ENCODE data around the gene FGF13. TPM values are rescaled to one million over a fixed set of nuclear protein-coding genes. Genes with fewer than 3 reads are reported as not detected.

FGF13 gene
- total and polyA plus RNA-seq, 2 donors from 2014 or later: 9.2 to 16.6 TPM

DNA sequence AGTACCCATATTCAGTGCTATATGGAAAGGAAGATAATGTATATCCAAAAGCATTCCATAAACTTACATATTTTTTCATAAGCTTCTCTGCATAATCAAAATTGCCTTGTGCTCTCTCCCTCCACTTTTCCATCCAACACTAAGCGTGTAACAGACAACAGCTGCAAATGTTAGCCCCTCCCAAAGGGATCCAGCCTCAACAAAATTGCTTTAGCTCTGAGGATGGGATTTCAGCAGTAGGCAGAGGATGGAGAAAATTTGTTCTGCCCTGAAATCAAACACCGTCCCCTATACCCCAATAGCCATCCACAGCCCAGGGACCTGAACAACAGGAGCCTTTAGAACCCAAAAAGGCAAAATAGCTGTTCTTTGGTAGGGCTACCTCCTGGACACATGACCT, 28.8 kb upstream of the FGF13 start:
- H3K4me1 ChIP-seq (ENCODE audit: control insufficient read depth in 2 of 3, insufficient read depth in 2 of 3, low read depth in 1 of 3, low read length in 3 of 3): no peaks in the 10 kb centered on the region
- no peak for DNase-seq
- intact Hi-C loops (cut with DNase I): no loop called here
- no peaks in the 10 kb centered on the region for H3K36me3 ChIP-seq (ENCODE audit: control insufficient read depth in 2 of 3, insufficient read depth in 3 of 3, low read length in 3 of 3)
- H3K9ac ChIP-seq (ENCODE audit: low read length in 3 of 3): no peak overlapping the region
- H3K9me3 ChIP-seq (ENCODE audit: control insufficient read depth in 2 of 3, insufficient read depth in 1 of 3, low read length in 3 of 3): no peaks in the 10 kb centered on the region
- no peak overlapping the region for H3K4me3 ChIP-seq (ENCODE audit: low read length in 3 of 3)
- TF ChIP-seq, protein P1, sequence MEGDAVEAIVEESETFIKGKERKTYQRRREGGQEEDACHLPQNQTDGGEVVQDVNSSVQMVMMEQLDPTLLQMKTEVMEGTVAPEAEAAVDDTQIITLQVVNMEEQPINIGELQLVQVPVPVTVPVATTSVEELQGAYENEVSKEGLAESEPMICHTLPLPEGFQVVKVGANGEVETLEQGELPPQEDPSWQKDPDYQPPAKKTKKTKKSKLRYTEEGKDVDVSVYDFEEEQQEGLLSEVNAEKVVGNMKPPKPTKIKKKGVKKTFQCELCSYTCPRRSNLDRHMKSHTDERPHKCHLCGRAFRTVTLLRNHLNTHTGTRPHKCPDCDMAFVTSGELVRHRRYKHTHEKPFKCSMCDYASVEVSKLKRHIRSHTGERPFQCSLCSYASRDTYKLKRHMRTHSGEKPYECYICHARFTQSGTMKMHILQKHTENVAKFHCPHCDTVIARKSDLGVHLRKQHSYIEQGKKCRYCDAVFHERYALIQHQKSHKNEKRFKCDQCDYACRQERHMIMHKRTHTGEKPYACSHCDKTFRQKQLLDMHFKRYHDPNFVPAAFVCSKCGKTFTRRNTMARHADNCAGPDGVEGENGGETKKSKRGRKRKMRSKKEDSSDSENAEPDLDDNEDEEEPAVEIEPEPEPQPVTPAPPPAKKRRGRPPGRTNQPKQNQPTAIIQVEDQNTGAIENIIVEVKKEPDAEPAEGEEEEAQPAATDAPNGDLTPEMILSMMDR (IDR thresholded peaks at IDR 0.05; ENCODE audit: borderline replicate concordance, extremely low read depth, insufficient read depth): no peak
- peaks cover 6% of the 10 kb centered on the region for H3K27me3 ChIP-seq (ENCODE audit: control insufficient read depth, insufficient read depth, low read length)
- H3K27ac ChIP-seq (ENCODE audit: low read depth in 2 of 2, low read length in 2 of 2): no peak overlapping the region
- no peak for FAIRE-seq

DNA sequence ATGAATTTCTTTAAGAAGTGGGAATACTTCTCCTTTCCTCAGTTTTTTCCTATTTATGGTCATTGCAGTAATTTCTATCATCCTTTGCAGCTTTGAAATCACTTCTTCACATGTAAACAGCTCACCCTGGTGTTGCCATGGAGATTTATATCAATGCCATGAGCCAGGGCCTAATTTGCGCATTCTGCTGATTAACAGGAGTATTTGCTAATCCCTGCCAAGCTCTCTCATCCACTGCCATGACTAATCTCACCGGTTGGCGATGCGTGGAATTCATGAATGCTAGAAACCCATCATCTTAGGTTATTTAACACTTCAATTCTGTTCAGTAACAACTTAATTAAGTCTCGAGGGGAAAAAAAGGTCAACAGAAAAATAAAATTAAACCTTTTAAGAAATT, 11.8 kb upstream of the FGF13 start:
- TF ChIP-seq, protein P1 (IDR thresholded peaks at IDR 0.05; ENCODE audit: borderline replicate concordance, extremely low read depth, insufficient read depth): no peak
- H3K9me3 ChIP-seq (ENCODE audit: control insufficient read depth in 2 of 3, insufficient read depth in 1 of 3, low read length in 3 of 3): no peaks in the 10 kb centered on the region
- peaks cover 3% of the 10 kb centered on the region for H3K27me3 ChIP-seq (ENCODE audit: control insufficient read depth, insufficient read depth, low read length)
- no peak for FAIRE-seq
- no peak for DNase-seq
- no peaks in the 10 kb centered on the region for H3K36me3 ChIP-seq (ENCODE audit: control insufficient read depth in 2 of 3, insufficient read depth in 3 of 3, low read length in 3 of 3)
- no peaks in the 10 kb centered on the region for H3K4me1 ChIP-seq (ENCODE audit: control insufficient read depth in 2 of 3, insufficient read depth in 2 of 3, low read depth in 1 of 3, low read length in 3 of 3)
- H3K27ac ChIP-seq (ENCODE audit: low read depth in 2 of 2, low read length in 2 of 2): no peak overlapping the region
- H3K9ac ChIP-seq (ENCODE audit: low read length in 3 of 3): no peak overlapping the region
- intact Hi-C loops (cut with DNase I): no loop called here
- no peak overlapping the region for H3K4me3 ChIP-seq (ENCODE audit: low read length in 3 of 3)

DNA sequence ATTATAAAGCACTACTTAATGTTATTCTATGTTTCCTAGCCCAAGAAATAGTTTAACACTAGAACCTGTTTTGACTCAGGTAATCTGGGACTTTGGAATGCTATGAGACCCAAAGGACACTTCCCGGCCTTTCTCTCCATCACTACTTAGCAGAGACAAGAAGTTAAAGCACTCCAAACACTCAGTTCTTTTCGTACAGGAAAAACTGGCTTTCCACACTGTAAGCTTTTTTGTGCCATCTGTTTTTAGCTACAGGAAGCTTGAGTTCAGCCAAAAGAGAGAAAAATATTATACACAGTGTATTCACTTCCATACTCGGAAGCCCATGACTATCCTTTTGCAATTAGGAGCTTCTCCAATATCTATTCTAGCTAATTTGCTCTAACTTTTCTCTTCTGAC, 7.9 kb upstream of the FGF13 start:
- H3K9me3 ChIP-seq (ENCODE audit: control insufficient read depth in 2 of 3, insufficient read depth in 1 of 3, low read length in 3 of 3): no peaks in the 10 kb centered on the region
- H3K4me3 ChIP-seq (ENCODE audit: low read length in 3 of 3): no peak overlapping the region
- no peak overlapping the region for H3K27ac ChIP-seq (ENCODE audit: low read depth in 2 of 2, low read length in 2 of 2)
- DNase-seq (no peak), FAIRE-seq (no peak)
- H3K4me1 ChIP-seq (ENCODE audit: control insufficient read depth in 2 of 3, insufficient read depth in 2 of 3, low read depth in 1 of 3, low read length in 3 of 3): no peaks in the 10 kb centered on the region
- intact Hi-C loops (cut with DNase I): no loop called here
- no peak overlapping the region for H3K9ac ChIP-seq (ENCODE audit: low read length in 3 of 3)
- no peaks in the 10 kb centered on the region for H3K27me3 ChIP-seq (ENCODE audit: control insufficient read depth, insufficient read depth, low read length)
- TF ChIP-seq, protein P1 (IDR thresholded peaks at IDR 0.05; ENCODE audit: borderline replicate concordance, extremely low read depth, insufficient read depth): no peak
- H3K36me3 ChIP-seq (ENCODE audit: control insufficient read depth in 2 of 3, insufficient read depth in 3 of 3, low read length in 3 of 3): no peaks in the 10 kb centered on the region

DNA sequence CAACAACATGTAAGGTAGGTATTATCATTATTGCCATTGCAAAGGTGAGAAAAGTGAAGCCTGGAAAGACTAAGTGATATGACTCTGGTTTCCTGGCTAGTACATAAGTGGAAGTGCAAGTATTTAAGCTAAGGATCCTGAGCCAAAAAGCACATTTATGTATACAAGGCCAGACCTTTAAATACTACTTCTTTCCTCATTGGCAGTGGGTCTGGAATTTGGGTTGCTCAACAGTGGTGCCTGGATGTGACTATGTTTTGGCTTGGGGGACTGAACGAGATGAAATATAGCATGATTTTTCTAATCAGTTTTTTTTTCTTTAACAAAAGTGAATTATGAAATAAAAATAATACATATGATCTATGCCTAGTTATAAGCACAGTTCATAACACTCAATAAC, 7.4 kb upstream of the FGF13 start:
- intact Hi-C loops (cut with DNase I): no loop called here
- no peak for FAIRE-seq
- TF ChIP-seq, protein P1 (IDR thresholded peaks at IDR 0.05; ENCODE audit: borderline replicate concordance, extremely low read depth, insufficient read depth): no peak

More for the DNA sequence above, 7.4 kb upstream of the FGF13 start:
- no peak for DNase-seq
- Histone ChIP-seq H3K27me3 (ENCODE audit: control insufficient read depth, insufficient read depth, low read length) (no peaks in the 10 kb centered on the region), H3K4me1 (ENCODE audit: control insufficient read depth in 2 of 3, insufficient read depth in 2 of 3, low read depth in 1 of 3, low read length in 3 of 3) (no peaks in the 10 kb centered on the region), H3K4me3 (ENCODE audit: low read length in 3 of 3) (no peak overlapping the region), H3K36me3 (ENCODE audit: control insufficient read depth in 2 of 3, insufficient read depth in 3 of 3, low read length in 3 of 3) (no peaks in the 10 kb centered on the region), H3K27ac (ENCODE audit: low read depth in 2 of 2, low read length in 2 of 2) (no peak overlapping the region), H3K9me3 (ENCODE audit: control insufficient read depth in 2 of 3, insufficient read depth in 1 of 3, low read length in 3 of 3) (no peaks in the 10 kb centered on the region), H3K9ac (ENCODE audit: low read length in 3 of 3) (no peak overlapping the region)

Measured in kidney (tissue), 14 donors.